ENCODE data around the gene CHURC1. TPM values are rescaled to one million over a fixed set of nuclear protein-coding genes. Genes with fewer than 3 reads are reported as not detected.

The CHURC1 gene
- polyA plus RNA-seq, 3 donors, result 20.3 to 52.4 (median 46.9) TPM

DNA sequence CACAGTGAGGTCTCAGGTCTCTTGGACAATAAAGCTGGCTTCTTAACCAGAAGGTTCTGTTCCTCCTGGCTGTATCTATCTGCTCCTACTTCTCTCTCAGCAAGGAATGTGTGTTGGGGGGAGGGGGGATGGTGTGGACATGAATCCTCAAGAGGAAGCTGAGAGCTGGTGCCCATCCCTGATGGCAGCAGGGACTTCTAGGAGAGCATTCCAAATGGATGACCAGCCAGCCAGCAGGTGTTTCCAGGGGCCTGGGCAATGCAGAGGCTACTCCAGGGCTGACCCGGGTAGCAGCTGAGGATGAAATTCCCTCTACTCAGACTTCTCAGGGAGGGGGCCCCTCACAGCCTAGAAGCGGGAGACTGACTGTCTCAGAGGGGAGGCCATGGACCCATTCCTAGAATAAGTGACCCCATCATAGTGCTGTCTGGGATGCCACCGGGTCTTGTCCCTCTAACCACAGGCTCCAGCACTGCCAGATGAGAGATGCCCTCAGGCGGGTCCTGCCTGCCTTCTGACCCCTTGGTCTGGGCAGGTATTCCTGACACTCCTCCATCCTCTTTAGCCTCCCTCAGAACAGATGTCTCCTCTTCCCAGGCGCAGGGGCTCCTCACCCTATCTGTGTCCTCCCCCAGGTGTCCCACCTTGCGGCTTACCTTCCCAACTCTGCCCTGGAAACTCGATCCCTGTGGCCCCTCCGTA, 56.7 kb downstream of the CHURC1 start:
- 57 to 65% (median 64%) methylated on average over 8 of the region's 8 CpGs for WGBS, 3 donors
- H3K27ac ChIP-seq (ENCODE audit: low read depth, low read length), result no peak overlapping the region

DNA sequence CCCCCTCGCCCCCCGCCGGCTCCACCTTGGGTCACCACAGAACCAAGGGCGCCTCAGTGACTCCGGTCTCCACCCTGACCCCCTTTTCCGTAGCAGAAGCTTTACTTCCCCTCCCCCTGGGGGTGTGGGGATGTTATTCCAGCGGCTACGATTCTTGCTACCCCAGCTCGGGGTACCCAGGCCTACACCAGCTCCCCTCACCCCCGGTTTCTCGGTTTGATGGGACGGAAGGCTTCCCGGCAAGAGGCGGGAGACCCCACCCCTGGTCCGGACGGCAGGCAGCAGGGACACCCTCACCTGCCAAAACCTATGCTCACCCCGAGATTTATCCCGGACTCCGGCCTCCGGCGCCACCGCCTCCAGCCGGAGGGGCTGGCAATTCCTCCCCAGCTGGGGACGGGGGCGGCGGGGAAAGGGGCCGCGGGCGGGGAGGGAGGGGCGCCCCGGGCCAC, 57.3 kb downstream of the CHURC1 start:
- 3 to 5% (median 4%) methylated on average over 25 to 31 of the region's 31 CpGs for WGBS, 3 donors
- no peak overlapping the region for H3K27ac ChIP-seq (ENCODE audit: low read depth, low read length)

DNA sequence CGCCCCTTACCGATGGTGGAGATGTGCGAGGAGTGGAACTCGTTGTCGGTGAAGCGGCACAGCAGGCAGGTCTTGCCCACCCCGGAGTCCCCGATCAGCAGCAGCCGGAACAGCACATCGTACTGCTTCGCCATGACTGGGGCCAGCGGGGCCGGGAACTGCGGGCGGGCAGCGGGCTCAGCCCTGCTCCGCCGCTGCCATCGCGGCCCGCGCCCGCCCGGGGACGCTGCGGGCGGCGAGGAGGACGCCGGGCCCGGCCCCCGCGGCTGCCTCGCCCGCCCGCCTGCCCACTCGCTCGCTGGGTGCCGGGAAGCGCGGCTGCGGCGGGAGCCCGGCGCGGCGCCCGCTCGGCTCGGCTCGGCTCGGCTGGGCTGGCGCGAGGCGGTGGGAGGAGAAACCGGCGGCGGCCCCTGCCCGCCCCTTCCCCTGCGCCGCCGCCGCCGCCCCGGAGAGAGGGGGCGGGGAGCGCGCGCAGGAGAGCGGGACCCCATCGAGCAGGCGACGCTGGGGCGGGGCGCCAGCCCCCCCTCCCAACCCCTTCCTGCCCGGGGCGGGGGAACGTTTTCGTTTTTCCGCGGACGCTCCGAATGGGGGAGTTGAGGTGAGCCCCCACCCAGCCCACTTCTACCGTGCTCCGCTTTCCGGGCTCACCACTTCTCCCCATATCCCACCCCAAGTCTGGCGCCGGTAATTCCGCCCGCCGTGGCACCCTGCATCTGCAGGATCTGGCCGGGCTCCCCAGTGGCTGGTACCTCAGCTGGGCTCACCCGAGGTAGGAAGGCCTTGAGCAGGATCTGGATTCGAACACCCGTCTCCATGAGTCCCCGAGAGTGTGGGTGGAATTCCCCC, 57.9 kb downstream of the CHURC1 start, which contains the start of gene RAB15:
Gene RAB15 (minus strand): TSS at position 394 of the 849 bp plus-strand sequence. CDS start 260 bp downstream, at position 134.
- H3K27ac ChIP-seq (ENCODE audit: low read depth, low read length), result no peak within 1 kb of the TSS
- WGBS, 3 donors, result 0 to 1% (median 0%) methylated on average over 62 to 91 of the region's 96 CpGs

- 79 to 86% (median 82%) methylated on average over 8 of the region's 8 CpGs for WGBS, 3 donors
- no peak overlapping the region for H3K27ac ChIP-seq (ENCODE audit: low read depth, low read length)
Measured at GRCh38 chr14:64973026-64973442, 58.8 kb downstream of the CHURC1 start.

GRCh38 chr14:64973826-64974225, 59.6 kb downstream of the CHURC1 start:
- 94 to 97% (median 96%) methylated on average over 9 of the region's 9 CpGs for WGBS, 3 donors
- no peak overlapping the region for H3K27ac ChIP-seq (ENCODE audit: low read depth, low read length)

- WGBS, 3 donors, result 63 to 77% (median 71%) methylated on average over 8 of the region's 8 CpGs
- no peak overlapping the region for H3K27ac ChIP-seq (ENCODE audit: low read depth, low read length)
Measured at GRCh38 chr14:64974563-64974962, 60.3 kb downstream of the CHURC1 start.

- H3K27ac ChIP-seq (ENCODE audit: low read depth, low read length), result no peak overlapping the region
- 67 to 86% (median 82%) methylated on average over 5 of the region's 5 CpGs for WGBS, 3 donors
Measured at GRCh38 chr14:64979336-64980074, 65.2 kb downstream of the CHURC1 start.

DNA sequence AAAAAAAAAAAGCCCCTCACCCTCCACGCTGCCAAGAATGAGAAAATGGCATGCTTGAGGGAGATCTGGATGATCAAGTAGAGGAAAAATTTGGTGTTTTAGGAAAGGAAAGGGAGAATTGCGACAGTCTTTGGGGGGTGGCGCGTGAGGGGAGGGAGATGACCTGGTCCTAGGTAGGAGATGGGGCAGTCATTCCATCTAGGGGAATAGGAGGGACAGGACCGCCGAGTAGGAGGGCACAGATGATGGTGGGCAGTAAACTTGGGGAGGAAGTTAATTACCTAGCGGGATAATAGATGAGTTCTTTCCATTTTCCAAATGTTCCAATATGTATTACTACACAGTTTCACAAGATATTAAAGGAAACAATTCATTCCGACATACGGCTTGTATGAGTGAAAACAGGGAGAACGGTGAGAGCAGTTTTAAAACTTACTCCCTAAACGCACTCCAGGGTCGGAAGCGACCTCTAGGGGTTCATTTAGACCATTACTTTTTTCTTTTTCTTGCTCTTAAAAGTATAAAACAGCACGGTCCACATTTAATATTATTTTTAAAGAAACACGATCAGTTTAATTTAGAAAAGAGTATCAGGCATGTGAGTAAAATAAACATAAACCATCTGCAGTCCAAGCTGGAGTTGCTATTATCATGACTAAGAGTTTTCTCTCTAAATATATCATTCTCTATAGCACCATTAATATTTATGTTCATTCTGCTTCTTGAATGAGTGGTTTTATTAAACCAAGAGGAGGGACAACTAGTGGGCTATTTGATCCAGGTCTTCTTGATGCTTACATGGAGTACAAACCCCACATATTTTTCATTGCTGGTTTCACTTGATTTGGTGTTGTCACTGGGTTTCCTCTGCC, 69.4 kb downstream of the CHURC1 start:
- no peak overlapping the region for H3K27ac ChIP-seq (ENCODE audit: low read depth, low read length)
- 4 to 8% (median 6%) methylated on average over 15 of the region's 15 CpGs for WGBS, 3 donors

Other genes with a start within 250 kb of the CHURC1 start
- gene PLEKHG3, start 210.0 kb upstream of the CHURC1 start, polyA plus RNA-seq, result 10 to 100 TPM; 17.8 to 23.5 (median 21.3) TPM
- 1 to 10 TPM; 1.1 to 3.0 (median 2.5) TPM for gene SPTB, start 34.5 kb upstream of the CHURC1 start, polyA plus RNA-seq
- gene GPX2, start 28.3 kb downstream of the CHURC1 start, polyA plus RNA-seq, result 10 to 100 TPM in 1 of 3 donors, 1 to 10 TPM in 2; 2.9 to 24.8 (median 3.3) TPM
- 1 to 10 TPM; 1.8 to 6.5 (median 4.0) TPM for gene RAB15, start 57.9 kb downstream of the CHURC1 start, polyA plus RNA-seq
- gene FNTB, start 72.4 kb downstream of the CHURC1 start, polyA plus RNA-seq, result 10 to 100 TPM in 1 of 3 donors, 1 to 10 TPM in 2; 6.8 to 10.7 (median 7.2) TPM
- gene MAX, start 188.1 kb downstream of the CHURC1 start, polyA plus RNA-seq, result 10 to 100 TPM; 15.1 to 71.4 (median 35.3) TPM

All from adipose tissue (tissue), 3 donors.